HG03139 (cell line): ENCODE results near the gene FLCN.
"Not testable (repeated sequence)": the region's sequence is repeated elsewhere in the genome, so short reads cannot be mapped to it uniquely, and the experiment has no call there.

Experiments used
- ATAC-seq: cut with Tn5 transposase; IDR thresholded peaks from one replicate; pipeline ENCODE4 v1.9.1; 2021; ENCODE audit not compliant: unreplicated experiment

FLCN gene, protein sequence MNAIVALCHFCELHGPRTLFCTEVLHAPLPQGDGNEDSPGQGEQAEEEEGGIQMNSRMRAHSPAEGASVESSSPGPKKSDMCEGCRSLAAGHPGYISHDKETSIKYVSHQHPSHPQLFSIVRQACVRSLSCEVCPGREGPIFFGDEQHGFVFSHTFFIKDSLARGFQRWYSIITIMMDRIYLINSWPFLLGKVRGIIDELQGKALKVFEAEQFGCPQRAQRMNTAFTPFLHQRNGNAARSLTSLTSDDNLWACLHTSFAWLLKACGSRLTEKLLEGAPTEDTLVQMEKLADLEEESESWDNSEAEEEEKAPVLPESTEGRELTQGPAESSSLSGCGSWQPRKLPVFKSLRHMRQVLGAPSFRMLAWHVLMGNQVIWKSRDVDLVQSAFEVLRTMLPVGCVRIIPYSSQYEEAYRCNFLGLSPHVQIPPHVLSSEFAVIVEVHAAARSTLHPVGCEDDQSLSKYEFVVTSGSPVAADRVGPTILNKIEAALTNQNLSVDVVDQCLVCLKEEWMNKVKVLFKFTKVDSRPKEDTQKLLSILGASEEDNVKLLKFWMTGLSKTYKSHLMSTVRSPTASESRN

DNA sequence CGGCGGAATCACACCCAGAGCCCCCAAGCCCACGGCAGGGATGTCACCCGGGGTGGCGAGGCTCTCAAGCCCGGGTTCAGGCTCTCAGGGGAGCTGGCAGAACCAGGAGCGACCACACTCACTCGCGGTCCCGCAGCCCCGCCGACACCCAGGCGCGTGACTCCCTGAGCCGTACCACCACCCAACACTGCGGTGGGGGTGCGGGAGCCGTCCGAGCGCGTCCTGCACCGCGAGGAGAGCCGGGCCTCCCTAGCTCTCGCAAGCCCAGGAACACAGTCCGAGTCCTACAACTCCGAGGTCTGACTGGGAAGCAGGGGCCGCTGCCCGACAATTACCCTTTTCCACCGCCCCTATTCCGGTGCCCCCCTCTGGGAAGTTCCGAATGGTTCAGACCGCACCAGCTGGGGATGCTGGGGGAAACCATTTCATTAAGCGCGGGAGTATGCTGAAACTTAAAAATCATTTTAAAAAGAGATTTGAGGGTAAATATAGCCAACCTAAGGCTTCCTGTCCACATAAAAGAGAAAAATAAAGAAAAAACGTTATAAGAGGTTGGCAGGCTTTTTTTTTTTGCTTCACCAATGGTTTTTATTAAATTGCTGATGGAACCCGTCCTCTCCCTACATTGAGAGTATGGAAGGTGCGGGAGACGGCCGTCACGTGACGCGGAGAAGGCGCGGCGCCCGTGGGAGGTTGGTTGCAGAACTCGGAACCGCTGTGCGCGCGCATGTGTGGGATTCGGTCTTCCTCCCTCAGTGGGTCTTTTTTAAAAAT, at the start of gene FLCN:
Gene FLCN, minus strand, starts transcription at position 143 of the 774 bp plus-strand sequence. CDS start 9,031 bp downstream, outside the sequence.
- peak; percentile 73 for ATAC-seq

DNA sequence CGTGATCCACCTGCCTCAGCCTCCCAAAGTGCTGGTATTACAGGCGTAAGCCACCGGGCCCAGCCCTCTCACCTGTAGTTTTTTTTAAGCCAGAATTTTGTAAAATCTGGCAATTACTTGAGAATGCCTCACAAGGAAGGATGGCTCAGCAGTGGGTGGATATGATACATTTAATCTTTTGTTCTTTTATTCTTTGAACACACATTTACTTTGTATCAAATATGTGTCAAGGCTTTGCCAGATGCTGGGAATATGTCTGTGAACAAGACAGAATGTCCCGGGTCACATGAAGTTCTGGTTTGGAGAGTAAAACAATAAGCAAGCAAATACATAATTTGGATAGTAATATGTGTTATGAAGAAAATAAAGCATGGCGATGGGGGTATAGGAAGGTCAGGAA, 49.0 kb upstream of the FLCN start:
- ATAC-seq = no peak

DNA sequence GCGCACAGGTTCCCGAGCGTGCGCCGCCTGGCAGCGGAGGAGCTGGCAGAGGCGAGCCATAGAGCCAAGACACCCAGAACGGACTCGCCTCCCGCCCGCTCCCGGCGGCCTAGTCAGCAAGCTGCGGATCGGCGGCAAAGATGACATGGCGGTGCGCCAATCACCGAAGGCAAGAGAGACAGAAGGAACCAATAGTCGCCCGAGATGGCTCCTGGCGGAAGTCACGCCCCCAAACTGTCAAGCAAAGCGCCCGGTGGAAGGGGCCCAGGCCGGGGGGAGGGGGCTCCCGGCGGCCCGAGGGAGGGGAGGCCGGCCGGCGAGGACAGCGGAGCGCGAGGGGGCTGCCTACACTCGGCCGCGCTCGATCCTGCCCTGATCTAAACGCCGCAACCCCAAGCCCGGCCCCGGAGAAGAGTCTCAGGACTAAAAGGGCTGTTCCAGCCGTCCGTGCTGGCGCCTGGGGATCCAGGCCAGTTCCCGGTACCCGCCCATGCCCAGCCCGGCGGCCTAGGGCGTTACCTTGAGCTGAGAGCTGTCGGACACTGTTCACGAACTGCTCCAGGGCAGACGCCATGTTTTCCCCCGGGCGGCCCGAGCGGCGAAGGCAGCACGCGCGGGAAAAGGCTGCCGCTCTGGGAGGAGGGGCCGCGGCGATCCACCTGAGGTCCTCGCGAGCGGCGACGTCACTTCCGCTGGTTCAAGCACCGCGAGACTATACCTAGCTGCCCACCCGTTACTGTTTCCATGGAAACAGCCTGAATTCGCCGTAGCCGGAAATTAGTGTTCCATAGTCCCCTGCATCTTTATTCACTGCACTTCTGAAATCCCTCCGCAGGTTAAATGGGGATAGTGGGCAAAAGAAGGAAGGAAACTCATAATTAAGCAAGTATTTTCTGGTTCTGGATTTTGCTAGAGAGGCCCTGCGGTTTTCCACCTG, 43.9 kb upstream of the FLCN start, which contains the start of gene COPS3:
Gene COPS3, minus strand, starts transcription at position 634 of the 937 bp plus-strand sequence. Its CDS starts 60 bp downstream, at position 574.
- peak; percentile 82 for ATAC-seq

DNA sequence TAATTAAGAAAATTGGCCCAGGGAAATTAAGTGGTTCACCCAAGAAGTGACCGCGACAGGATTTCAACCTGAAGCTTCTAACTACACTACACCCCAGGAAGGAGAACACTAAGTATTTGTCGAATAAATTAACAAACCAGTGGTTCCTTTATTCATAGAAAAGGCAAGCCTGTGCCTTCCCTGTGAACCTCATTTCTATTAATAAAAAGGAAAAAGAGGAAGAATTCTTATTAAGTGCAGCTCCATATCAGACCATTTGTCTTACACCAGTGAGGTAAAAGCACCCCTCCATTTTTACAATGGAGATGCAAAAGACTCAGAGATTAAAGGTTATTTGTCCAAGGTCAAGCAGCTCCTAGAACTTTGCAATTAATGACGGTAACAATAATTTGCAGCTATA, 42.3 kb upstream of the FLCN start:
- no peak for ATAC-seq

DNA sequence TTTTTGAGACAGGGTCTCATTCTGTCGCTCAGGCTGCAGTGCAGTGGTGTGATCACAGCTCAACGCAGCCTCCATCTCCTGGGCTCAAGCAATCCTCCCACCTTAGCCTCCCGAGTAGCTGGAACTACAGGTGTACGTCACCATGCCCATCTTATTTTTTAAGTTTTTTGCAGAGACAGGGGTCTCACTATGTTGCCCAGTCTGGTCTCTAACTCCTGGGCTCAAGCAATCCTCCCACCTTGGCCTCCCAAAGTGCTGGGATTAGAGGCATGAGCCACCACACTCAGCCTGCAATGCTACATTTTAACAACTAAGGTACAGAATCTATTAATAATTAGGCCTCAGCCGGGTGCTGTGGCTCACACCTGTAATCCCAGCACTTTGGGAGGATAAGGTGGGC, 40.5 kb upstream of the FLCN start:
- ATAC-seq = not testable (repeated sequence)

DNA sequence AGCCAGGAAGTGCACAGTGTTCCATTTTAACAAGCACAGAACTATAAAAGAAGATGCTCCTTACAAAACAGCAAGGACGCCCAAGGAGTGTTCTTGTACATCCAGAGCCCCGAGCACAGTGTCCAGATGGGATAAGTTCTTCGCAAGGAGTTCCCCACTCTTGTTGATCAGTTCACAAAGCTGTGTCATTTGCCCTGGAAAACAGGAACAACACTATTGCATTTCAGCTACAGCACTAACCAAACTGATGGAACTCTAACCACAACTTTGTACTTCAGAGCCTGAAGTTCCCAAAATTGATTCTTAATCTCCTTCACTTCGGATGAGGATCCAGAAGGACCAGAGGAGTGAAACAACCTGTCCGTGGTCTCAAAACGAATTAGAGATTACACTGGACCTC, 39.0 kb upstream of the FLCN start:
- ATAC-seq = no peak

DNA sequence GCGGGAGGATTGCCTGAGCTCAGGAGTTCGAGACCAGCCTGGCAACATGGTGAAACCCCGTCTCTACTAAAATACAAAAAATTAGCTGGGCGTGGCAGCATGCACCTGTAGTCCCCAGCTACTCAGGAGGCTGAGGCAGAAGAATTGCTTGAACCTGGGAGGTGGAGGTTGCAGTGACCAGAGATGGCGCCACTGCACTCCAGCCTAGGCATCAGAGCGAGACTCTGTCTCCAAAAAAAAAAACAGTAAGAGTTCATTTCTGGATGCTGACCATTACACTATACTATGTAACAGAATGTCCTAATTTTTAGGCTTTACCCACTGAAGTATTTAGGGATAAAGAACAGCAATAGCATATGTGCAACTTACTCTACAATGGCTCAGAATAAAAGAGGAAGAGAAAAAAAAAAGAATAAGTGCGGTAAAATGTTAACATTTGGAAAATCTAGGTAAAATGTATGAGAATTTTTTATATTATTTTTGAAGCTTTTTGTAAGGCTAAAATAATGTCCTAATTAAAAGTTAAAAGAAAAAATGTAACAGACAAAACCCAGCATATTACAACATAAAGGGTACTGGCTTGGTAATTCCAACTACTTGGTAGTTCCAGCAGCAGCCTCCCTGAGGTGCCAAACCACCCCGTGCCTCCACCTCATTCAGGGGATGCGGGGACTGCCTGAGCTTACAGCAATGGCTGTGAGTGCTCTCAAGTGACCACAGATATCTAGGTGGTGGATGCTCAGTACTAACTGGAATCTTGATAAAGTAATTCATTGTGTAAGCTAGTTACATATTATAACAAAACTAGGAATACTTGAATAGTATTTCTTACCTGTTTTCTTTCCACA, 33.2 kb upstream of the FLCN start:
- no peak for ATAC-seq

DNA sequence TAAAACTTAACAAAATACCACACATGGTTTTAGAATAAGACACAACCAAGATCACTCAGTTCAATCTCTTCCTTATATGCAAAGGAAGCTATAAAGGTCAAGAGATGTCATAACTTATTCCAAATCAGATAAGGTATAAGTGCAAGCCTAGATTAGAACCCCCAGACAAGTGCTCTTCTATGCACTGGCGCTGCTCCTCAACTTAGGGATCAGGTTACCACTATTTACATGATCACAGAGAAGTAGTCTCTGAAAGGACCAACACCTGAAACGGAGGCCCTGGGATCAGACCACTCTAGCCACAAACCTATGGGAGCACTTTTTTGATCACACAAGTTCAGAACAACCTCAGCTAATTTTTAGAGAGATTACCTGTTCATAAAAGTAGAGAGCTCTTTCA, 27.5 kb upstream of the FLCN start:
- no peak for ATAC-seq

DNA sequence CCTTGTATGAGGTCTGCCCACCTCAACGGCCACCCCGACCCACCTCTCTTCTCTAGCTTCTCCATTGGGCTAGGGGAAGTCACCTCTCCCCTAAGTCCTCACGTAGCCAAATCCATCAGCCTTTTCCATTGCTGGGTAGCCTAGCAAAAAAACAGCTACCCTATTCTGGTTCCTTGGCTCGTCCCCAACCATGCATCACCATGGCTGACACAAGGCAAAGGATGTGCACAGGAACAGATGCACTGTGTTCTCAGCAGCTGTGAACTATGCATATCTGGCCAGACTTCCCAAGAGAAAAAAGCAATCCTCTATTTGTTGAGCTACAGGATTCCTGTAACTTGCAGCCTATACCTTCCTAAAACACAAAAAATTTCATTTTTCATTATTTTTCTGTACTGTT, 22.0 kb upstream of the FLCN start:
- ATAC-seq = no peak

DNA sequence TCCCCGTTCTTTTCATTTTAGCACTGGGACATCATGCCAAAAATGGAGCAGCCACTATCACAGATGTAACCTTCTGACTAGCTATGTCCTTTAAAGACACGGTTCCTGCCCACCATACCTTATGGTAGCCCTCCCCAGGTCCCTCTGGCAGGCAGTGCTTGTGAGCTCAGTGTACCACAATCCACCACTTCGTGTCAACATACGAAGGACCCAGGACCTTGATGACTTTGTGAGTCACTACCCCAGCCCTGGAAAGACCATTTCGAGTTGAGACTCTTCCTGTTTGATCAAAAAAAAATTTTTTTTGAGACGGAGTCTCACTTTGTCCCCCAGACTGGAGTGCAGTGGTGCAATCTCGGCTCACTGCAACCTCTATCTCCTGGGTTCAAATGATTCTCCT, 21.0 kb upstream of the FLCN start:
- ATAC-seq = no peak

DNA sequence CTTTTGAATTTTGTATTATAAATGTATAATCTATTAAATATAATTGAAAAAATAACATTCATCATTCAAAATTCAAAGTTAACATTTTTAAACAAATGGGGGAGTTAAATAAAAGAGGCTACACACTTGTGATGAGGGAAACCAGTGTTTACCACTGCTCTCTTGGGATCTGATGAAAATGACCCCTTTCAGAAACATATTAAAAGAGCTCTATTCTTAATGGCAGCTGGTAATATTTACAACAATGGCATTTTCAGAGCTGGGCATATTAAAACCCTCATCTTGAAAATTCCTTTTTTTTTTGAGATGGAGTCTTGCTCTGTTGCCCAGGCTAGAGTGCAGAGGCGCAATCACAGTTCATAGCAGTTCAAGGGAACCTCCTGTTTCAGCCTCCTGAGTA, 19.3 kb upstream of the FLCN start:
- ATAC-seq = no peak

DNA sequence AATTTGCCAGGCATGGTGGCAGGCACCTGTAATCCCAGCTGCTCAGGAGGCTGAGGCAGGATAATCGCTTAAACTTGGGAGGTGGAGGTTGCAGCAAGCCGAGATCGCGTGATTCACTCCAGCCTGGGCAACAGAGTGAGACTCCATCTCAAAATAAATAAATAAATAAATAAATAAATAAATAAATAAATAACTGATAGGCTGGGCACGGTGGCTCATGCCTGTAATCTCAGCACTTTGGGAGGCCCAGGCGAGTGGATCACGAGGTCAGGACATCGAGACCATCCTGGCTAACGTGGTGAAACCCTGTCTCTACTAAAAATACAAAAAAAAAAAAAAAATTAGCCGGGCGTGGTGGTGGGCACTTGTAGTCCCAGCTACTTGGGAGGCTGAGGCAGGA, 18.7 kb upstream of the FLCN start:
- ATAC-seq = not testable (repeated sequence)

DNA sequence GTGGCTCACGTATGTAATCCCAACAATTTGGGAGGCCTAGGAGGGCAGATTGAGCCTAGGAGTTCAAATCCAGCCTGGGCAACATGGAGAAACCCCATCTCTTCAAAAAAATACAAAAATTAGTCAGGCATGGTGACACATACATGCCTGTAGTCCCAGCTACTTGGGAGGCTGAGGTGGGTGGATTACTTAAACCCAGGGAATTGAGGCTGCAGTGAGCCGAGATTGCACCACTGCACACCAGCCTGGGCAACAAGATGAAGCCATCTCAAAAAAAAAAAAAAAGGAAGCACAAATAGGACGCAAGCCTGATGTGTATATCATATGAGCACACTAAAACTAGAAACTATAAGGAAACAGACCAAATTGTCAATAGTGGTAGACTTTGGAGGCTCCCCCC, 17.1 kb upstream of the FLCN start:
- no peak for ATAC-seq

DNA sequence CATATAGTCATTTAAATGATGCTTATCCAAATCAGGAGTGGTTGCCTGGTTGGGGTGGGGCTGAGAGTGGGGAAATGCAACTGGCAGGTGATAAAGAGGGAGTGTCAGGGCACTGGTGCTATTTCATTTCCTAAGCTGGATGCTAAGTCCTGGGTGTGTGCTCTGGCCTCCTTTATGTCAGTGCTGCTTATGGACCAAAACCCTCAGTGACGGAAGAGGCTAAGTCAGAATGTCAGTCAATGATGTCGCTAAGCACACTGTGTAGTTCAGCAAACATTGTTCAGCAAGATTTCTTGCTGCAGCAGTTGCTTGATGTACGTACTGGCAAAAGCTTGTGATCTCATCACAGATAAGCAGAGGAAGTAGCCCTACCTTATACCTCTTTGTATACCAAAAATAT, 16.4 kb upstream of the FLCN start:
- no peak for ATAC-seq

DNA sequence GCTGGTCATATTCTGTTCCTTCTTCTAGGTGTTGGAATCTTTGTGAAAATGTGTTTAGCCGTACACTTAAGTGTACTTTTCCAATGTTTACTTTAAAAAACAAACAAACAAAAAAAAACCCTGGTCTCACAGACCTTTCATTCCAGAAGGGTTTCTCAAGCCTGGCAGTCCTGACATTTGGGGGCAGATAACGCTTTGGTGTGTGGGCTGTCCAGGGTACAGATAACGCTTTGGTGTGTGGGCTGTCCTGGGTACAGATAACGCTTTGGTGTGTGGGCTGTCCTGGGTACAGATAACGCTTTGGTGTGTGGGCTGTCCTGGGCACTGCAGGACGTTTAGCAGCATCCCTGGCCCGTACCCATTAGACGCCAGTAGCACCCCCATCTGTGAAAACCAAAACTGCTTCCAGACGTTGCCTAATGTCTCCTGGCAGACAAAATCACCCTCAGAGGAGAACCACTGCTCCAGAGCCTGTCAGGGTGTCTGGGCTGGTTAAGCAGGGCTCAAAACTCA, 15.2 kb upstream of the FLCN start:
- ATAC-seq = no peak

DNA sequence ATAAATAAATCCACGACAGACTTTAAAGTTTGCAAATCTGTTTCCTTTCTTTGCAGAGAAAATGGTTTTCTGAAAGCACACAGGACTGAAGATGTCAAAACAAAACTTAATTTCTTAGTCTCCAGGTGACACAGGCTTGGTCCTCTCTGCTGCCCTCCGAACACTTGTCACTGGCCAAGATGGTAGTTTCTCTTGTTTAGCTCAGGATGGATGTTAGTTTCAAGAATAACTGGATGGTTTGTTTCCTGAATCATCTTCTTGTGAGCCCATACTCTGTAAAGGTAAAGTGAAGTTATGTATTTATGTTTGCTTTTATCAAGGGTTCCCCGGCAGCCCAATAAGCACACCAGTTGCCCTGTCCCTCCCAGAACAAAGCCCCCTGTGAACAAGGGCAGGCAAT, 9.9 kb upstream of the FLCN start:
- no peak for ATAC-seq

DNA sequence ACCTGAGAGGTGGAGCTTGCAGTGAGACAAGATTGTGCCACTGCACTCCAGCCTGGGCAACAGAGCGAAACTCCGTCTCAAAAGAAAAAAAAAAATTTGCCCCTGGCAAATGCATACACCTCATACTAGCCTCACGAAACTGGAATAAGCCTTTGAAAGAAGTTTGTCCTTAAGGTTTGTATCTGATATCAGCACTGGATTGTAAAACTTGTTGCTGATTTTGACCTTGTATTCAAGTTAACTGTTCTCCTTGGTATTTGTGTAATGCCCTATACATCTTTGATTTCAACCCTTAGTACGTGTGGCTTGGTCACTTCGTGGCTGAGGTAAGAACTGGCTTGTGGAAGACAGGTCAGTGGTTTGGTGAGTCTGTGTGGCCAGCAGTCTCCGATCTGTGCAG, 6.2 kb upstream of the FLCN start:
- ATAC-seq = no peak

DNA sequence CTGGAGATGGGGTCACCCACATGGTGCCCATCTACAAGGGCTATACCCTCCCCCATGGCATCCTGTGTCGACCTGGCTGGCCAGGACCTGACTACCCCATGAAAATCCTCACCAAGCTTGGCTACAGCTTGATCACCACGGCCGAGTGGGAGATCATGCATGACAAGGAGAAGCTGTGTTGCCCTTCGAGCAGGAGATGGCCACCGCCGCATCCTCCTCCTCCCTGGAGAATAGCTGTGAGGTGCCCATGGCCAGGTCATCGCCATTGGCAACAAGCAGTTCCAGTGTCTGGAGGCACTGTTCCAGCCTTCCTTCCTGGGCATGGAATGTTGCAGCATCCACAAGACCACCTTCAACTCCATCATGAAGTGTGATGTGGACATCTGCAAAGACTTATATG, 5.3 kb upstream of the FLCN start:
- ATAC-seq = no peak

DNA sequence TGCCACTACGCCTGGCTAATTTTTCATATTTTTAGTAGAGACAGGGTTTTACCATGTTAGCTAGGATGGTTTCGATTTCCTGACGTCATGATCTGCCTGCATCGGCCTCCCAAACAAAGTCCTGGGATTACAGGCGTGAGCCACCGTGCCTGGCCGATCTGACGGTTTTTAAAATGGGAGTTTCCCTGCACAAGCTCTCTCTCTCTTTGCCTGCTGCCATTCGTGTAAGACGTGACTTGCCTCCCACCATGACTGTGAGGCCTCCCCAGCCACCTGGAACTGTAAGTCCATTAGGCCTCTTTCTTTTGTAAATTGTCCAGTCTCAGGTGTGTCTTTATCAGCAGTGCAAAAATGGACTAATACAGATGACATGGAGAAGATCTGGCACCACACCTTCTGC, 4.7 kb upstream of the FLCN start:
- ATAC-seq = no peak

DNA sequence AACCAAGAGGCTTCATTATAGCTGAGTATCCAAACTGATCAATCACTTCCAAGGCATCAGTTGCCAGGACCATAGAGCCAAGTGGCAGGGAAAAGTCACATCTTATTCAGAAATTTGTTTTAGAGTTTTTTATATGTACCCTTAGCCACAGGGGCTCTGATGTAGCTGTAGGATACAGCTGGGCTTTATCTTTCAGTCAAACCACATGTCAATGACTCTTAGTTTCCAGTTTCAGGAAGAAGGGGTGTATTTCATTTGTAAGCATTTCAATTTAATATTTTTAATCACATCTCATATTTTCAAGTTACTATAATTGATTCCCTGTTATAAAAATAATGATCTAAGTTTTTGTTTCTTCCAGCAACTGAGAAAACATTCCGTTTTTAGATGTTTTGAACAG, 2.9 kb upstream of the FLCN start:
- ATAC-seq = no peak
